CD14-positive monocyte (primary cell): Measurements from ENCODE around the gene SERPINA12. TPM values are rescaled to one million over a fixed set of nuclear protein-coding genes. Genes with fewer than 3 reads are reported as not detected.

Source experiments
- DNase-seq, 3 donors: peaks; one replicate each; pipeline ENCODE4 v3.0.0-alpha.2; 2011 to 2022
- H2AFZ ChIP-seq: 2 replicates; pipeline ENCODE4 v1.6.0; 2012; ENCODE audit warnings: mild to moderate bottlenecking, low read depth, low read length, inconsistent platforms; ENCODE audit not compliant: insufficient read depth, poor library complexity, severe bottlenecking
- H3K27ac ChIP-seq, 2 donors: 1 replicate in 1 of 2; 2 replicates in 1 of 2; pipeline ENCODE4 v1.5.1; 2012 to 2013; ENCODE audit warnings: low read length in 2 of 2, control low read depth in 1 of 2, inconsistent platforms in 1 of 2, low read depth in 1 of 2, mild to moderate bottlenecking in 1 of 2
- H3K27me3 ChIP-seq, 2 donors: one replicate each; pipeline versions ENCODE4 v1.6.0 to v1.6.1; 2011 to 2013; ENCODE audit warnings: low read length in 2 of 2; ENCODE audit not compliant: control insufficient read depth in 2 of 2, insufficient read depth in 2 of 2
- H3K36me3 ChIP-seq, 2 donors: replicated peaks in 1 of 2; 1 replicate in 1 of 2; 2 replicates in 1 of 2; pipeline versions ENCODE4 v1.5.1 to v1.6.1; 2012 to 2013; ENCODE audit warnings: low read length in 2 of 2, control low read depth in 1 of 2, inconsistent platforms in 1 of 2, mild to moderate bottlenecking in 1 of 2; ENCODE audit not compliant: insufficient read depth in 2 of 2, control insufficient read depth in 1 of 2
- H3K4me1 ChIP-seq, 2 donors: 1 replicate in 1 of 2; 2 replicates in 1 of 2; pipeline versions ENCODE4 v1.5.1 to v1.6.1; 2012 to 2013; ENCODE audit warnings: low read length in 2 of 2, control low read depth in 1 of 2, inconsistent platforms in 1 of 2, mild to moderate bottlenecking in 1 of 2, moderate library complexity in 1 of 2; ENCODE audit not compliant: insufficient read depth in 2 of 2, control insufficient read depth in 1 of 2
- H3K4me2 ChIP-seq: replicated peaks from 2 replicates; pipeline ENCODE3; 2012; ENCODE audit warnings: low read length, moderate library complexity, mild to moderate bottlenecking; ENCODE audit not compliant: poor library complexity, severe bottlenecking; ENCODE audit errors: extremely low read depth
- H3K4me3 ChIP-seq, 3 experiments: fragments of 200-600 bp in 1 of 3; sonication (generic) in 1 of 3; replicated peaks in 1 of 3; 1 replicate in 2 of 3; 2 replicates in 1 of 3; pipeline ENCODE4 v1.5.1; 2011 to 2013; ENCODE audit warnings: low read length in 3 of 3, mild to moderate bottlenecking in 3 of 3, control low read depth in 2 of 3, low read depth in 2 of 3, inconsistent platforms in 1 of 3, moderate library complexity in 1 of 3
- H3K79me2 ChIP-seq: 2 replicates; pipeline ENCODE4 v1.6.0; 2012; ENCODE audit warnings: mild to moderate bottlenecking, control low read depth, inconsistent platforms, low read length, moderate library complexity; ENCODE audit not compliant: insufficient read depth
- H3K9ac ChIP-seq: 2 replicates; pipeline ENCODE4 v1.6.0; 2017; ENCODE audit warnings: low read length, mild to moderate bottlenecking; ENCODE audit not compliant: insufficient read depth, poor library complexity, severe bottlenecking
- H3K9me3 ChIP-seq, 2 donors: replicated peaks in 1 of 2; 1 replicate in 1 of 2; 2 replicates in 1 of 2; pipeline versions ENCODE4 v1.5.1 to v1.6.1; 2012 to 2013; ENCODE audit warnings: low read length in 2 of 2, control low read depth in 1 of 2; ENCODE audit not compliant: control insufficient read depth in 1 of 2, insufficient read depth in 1 of 2
- H4K20me1 ChIP-seq: 2 replicates; pipeline ENCODE4 v1.6.0; 2012; ENCODE audit warnings: mild to moderate bottlenecking, low read length, control low read depth, moderate library complexity; ENCODE audit not compliant: insufficient read depth
- H3K27ac Mint-ChIP-seq, 7 donors: one replicate each; pipeline ENCODE4 v1.8.0; 2020; ENCODE audit warnings: mild to moderate bottlenecking in 7 of 7, mixed read lengths in 7 of 7, moderate library complexity in 6 of 7, inconsistent platforms in 2 of 7
- H3K27me3 Mint-ChIP-seq, 3 donors: one replicate each; pipeline ENCODE4 v1.8.0; 2021 to 2022; ENCODE audit warnings: low read depth in 3 of 3, mild to moderate bottlenecking in 3 of 3, mixed read lengths in 3 of 3, moderate library complexity in 3 of 3, inconsistent platforms in 1 of 3
- H3K36me3 Mint-ChIP-seq, 2 donors: one replicate each; pipeline ENCODE4 v1.8.0; 2020; ENCODE audit warnings: mixed read lengths in 2 of 2, inconsistent platforms in 1 of 2, mild to moderate bottlenecking in 1 of 2
- H3K4me1 Mint-ChIP-seq: one replicate; pipeline ENCODE4 v1.8.0; 2020; ENCODE audit warnings: mild to moderate bottlenecking, mixed read lengths
- H3K4me3 Mint-ChIP-seq, 2 donors: one replicate each; pipeline ENCODE4 v1.8.0; 2020; ENCODE audit warnings: mild to moderate bottlenecking in 2 of 2, mixed read lengths in 2 of 2, moderate library complexity in 1 of 2
- H3K9me3 Mint-ChIP-seq, 7 donors: one replicate each; pipeline ENCODE4 v1.8.0; 2020 to 2022; ENCODE audit warnings: mixed read lengths in 7 of 7, mild to moderate bottlenecking in 6 of 7, moderate library complexity in 6 of 7, inconsistent platforms in 2 of 7
- CTCF ChIP-seq: fragments of 200-600 bp; IDR thresholded peaks from one replicate; pipeline ENCODE4 v1.8.0; 2022; ENCODE audit warnings: antibody characterized with exemption, mild to moderate bottlenecking
- WGBS: methylation state at CpG from one replicate; pipeline ENCODE4 v1.1.5; 2013; ENCODE audit warnings: missing lambda C conversion rate; ENCODE audit not compliant: insufficient coverage; 5-methylcytosine and 5-hydroxymethylcytosine counted together
- intact Hi-C, 2 donors: fragments of 100-400 bp; cut with micrococcal nuclease; formaldehyde crosslinking; loops; one replicate each; pipeline versions ENCODE4 v1.15.0 to v1.15.1; 2023
- polyA plus RNA-seq, 3 donors: library from polyadenylated mRNA; depleted of rRNA in 1 of 3; unstranded in 2 of 3; stranded (reverse) in 1 of 3; fragments of 300-500 nt in 2 of 3; fragments of >200 nt in 1 of 3; fragmentation: Illumina TruSeq in 2 of 3; gene quantifications; 1 replicate in 2 of 3; 2 replicates in 1 of 3; pipeline ENCODE4 v1.2.3, GENCODE V29; 2012 to 2021

Gene SERPINA12
- polyA plus RNA-seq, 3 donors, result not detected

GRCh38 chr14:94461526-94462218 is 47.6 kb downstream of the SERPINA12 start:
- TF ChIP-seq CTCF, result no peak
- Histone ChIP-seq H3K9ac (no peak overlapping the region), H2AFZ (no peak overlapping the region), H3K9me3 (peaks cover 13 to 16% of the 10 kb centered on the region in 2 donors), H3K27me3 (no peaks in the 10 kb centered on the region), H3K4me1 (no peaks in the 10 kb centered on the region), H3K36me3 (no peaks in the 10 kb centered on the region), H3K4me2 (no peak overlapping the region), H3K4me3 (no peak overlapping the region), H3K79me2 (no peaks in the 10 kb centered on the region), H4K20me1 (no peaks in the 10 kb centered on the region), H3K27ac (no peak overlapping the region)
- intact Hi-C loops, result no loop called here
- Mint-ChIP-seq H3K27me3 (peaks cover 4 to 10% (median 5%) of the 10 kb centered on the region in 3 donors), H3K27ac (no peak overlapping the region), H3K4me3 (no peak overlapping the region), H3K9me3 (peaks cover 7 to 31% (median 25%) of the 10 kb centered on the region in 7 donors), H3K4me1 (no peaks in the 10 kb centered on the region), H3K36me3 (no peaks in the 10 kb centered on the region)
- no peak for DNase-seq
- WGBS, result 93% methylated on average over 18 of the region's 19 CpGs

- no peak overlapping the region for H3K27ac Mint-ChIP-seq
- Histone ChIP-seq H3K36me3 (no peaks in the 10 kb centered on the region), H3K9ac (no peak overlapping the region), H3K27me3 (no peaks in the 10 kb centered on the region), H3K4me3 (no peak overlapping the region), H2AFZ (no peak overlapping the region), H3K27ac (no peak overlapping the region), H3K4me2 (no peak overlapping the region), H4K20me1 (no peaks in the 10 kb centered on the region), H3K79me2 (no peaks in the 10 kb centered on the region), H3K9me3 (peaks cover 13 to 16% of the 10 kb centered on the region in 2 donors), H3K4me1 (no peaks in the 10 kb centered on the region)
- 75% methylated on average over 7 of the region's 8 CpGs for WGBS
- H3K36me3 Mint-ChIP-seq, result no peaks in the 10 kb centered on the region
- intact Hi-C loops, result no loop called here
- H3K4me3 Mint-ChIP-seq, result no peak overlapping the region
- DNase-seq, result no peak
- no peak for TF ChIP-seq CTCF
- no peaks in the 10 kb centered on the region for H3K4me1 Mint-ChIP-seq
- peaks cover 2 to 30% (median 25%) of the 10 kb centered on the region in 7 donors for H3K9me3 Mint-ChIP-seq
- peaks cover 3 to 9% (median 5%) of the 10 kb centered on the region in 3 donors for H3K27me3 Mint-ChIP-seq
Observed at GRCh38 chr14:94460631-94461416, 48.4 kb downstream of the SERPINA12 start.
